ENCODE results near the gene STX4.

The STX4 gene

DNA sequence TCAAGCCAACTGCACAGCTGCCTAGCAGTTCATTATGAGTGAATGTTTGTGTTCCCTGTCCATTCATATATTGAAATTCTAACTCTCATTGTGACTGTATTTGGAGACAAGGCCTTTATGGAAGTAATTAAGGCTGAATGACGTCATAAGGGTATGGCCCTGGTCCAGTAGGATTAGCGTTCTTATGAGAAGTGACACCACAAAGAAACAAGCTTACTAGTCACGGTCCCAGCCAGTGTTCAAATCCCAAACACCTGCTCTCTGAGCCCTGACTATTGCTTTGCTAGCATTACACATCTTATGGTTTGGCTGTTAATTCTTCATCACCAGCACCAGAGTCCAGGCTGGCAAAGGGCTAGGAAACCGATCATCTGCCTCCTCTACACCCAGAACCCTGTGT, 38.5 kb downstream of the STX4 start:
- DNase-seq: peak; percentile 53

DNA sequence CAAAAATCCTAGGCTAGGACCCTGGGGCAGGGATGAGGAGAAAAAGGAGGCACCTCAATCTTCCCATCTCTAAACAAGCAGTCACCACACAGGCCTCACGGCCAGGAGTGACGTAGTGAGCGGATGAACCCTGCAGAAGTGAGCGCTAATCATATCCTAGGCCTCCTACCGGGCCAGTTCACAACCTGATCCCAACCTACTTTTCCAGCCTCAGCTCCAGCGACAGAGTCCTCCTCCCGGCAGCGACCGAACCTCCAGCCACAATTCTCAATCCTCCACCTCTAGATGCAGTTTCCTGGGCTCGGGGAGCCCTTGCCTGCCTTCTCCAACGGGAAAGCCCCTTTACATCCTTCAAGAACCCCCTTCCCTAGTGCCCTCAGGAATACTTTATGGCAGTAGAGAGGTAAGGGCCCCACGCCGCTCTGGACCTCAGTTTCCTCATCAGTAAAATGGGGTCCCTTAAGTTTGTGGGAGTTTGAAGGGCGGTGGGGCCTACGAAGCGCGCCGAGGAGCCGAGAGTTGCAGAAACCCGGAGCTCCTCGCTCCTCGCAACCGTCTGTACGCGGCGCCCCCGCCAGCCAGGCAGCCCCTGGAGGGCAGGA, 39.3 kb downstream of the STX4 start:
- peak; percentile 19 for DNase-seq

DNA sequence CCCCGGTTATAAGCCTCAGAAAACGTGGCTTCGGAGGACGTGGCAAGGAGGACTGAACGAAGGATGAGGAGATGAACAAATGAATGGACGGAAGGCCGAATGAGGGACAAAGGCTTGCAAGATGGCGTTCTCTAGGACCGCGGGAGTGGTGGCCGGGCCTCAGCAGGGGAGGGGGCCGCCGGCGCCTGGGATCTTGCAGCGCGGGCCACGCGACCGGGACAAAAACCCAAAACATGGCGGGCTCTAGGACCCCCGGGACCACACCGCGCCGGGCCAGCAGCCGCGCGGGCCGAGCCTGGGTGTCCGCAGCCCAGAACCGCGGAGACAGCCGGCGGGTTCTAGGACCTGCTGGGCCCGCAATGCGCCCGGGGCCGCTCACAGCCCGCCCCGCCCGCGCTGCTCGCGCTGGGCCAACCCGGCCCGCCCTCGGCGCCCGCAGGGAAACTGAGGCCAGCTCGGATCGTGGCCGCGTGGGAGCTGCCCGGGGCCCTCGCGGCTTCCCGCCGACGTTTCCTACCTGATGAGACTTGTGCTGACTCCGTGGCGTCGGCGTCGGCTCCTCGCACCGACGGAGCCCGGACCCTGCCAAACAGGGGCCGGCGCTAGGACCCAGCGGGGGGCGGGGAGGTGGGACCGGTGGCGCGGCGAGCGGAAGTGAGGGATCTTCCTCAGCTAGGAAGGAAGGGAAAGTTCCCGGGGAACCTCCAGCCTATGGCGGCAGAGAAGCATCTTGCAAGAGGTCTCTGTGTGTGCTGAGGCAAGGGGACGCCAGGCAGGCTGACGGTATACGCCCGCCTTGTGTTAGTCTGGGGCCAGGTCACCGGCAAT, 40.0 kb downstream of the STX4 start:
- peak; percentile 93 for DNase-seq

DNA sequence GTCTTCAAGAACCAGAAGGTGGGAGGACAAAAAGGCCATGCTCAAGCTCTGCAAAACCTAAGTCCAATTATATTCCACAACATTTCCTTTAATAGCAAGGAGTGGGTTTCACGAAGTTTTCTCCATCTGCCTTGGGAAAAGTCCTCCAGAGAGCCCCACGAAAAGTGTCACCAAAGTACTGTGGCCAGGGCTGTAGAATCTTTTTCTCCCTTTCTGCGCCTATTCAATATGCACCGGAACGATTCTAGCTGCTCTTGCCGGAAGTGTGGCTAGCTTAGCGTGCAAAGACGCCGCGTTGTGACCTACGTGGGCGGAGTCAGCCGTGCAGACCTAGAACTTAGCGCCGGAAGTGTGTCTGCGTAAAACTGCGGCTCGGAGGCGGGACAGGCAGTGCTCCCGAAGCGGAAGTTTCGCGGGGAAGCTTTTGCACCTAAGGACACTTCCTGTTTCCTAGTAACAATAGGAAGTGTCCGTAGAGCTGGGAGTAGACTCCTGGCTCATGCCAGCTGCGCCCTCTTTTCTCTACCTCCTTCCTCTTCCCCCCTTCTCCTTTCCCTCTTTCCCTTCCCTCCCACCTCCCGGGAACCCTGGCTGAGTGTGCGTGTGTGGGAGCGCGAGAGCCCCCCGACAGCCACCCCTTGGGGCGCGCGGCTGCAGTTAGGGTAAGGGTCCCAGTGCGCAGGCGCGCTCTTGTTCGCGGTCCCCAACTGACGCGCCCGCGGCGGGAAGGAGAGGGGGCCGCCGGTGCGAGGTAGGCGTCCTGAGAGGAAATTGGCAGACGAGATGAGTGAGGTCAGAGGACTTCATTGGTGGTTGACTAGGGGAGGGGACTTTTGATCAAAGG, 40.8 kb downstream of the STX4 start, which contains the start of the genes ZNF646 and ZNF668:
Gene ZNF646 (plus strand): TSS at position 453 of the 844 bp plus-strand sequence. CDS start 1,903 bp downstream, outside the sequence.
Gene ZNF668 (minus strand): TSS at position 271 of the 844 bp plus-strand sequence. CDS start 9,781 bp downstream, outside the sequence.
- peak; percentile 100 for DNase-seq

DNA sequence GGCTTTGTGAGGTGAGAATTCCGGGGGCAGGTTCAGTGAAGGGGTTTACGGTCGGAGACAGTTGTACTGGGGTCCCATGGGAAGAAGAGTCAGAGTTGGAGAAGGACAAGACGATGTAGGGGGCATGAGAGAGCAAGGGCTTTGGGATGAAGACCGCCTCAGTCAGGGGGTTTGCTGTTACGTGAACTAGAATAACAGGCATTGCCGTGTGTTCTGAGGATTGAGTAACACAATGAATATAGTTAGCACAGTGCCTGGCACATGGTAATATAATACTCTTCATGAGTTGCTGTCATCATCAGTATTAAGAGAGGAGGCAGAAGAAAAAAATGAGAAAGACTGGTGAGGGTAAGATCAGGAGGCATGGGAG, 41.4 kb downstream of the STX4 start:
- no peak for DNase-seq

DNA sequence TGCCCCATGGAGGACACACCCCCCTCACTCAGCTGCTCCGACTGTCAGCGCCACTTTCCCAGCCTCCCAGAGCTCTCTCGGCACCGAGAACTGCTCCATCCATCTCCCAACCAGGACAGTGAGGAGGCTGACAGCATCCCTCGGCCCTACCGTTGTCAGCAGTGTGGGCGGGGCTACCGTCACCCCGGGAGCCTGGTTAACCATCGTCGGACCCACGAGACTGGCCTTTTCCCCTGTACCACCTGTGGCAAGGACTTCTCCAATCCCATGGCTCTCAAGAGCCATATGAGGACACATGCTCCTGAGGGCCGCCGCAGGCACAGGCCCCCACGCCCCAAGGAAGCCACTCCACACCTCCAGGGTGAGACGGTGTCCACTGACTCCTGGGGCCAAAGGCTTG, 43.0 kb downstream of the STX4 start:
- DNase-seq: no peak

DNA sequence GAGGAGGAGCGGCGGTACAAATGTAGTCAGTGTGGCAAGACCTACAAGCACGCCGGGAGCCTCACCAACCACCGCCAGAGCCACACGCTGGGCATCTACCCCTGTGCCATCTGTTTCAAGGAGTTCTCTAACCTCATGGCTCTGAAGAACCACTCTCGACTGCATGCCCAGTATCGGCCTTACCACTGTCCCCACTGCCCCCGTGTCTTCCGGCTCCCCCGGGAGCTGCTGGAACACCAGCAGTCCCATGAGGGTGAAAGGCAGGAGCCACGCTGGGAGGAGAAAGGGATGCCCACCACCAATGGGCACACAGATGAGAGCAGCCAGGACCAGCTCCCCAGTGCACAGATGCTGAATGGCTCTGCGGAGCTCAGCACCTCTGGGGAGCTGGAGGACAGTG, 43.7 kb downstream of the STX4 start:
- no peak for DNase-seq

DNA sequence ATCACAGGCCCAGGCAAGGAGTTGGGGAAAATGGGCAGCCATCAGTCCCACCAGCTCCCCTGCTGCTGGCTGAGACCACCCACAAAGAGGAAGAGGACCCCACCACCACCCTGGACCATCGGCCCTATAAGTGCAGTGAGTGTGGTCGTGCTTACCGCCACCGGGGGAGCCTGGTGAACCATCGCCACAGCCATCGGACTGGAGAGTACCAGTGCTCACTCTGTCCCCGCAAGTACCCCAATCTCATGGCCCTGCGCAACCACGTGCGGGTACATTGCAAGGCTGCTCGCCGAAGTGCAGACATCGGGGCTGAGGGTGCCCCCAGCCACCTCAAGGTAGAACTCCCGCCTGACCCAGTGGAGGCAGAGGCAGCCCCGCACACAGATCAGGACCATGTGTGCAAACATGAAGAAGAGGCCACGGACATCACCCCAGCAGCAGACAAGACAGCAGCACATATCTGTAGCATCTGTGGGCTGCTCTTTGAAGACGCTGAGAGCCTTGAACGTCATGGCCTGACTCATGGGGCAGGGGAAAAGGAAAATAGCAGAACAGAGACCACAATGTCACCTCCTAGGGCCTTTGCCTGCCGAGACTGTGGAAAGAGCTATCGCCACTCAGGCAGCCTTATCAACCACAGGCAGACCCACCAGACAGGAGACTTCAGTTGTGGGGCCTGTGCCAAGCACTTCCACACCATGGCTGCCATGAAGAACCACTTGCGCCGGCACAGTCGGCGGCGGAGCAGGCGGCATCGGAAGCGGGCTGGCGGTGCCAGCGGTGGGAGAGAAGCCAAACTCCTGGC, 44.4 kb downstream of the STX4 start:
- DNase-seq: no peak

DNA sequence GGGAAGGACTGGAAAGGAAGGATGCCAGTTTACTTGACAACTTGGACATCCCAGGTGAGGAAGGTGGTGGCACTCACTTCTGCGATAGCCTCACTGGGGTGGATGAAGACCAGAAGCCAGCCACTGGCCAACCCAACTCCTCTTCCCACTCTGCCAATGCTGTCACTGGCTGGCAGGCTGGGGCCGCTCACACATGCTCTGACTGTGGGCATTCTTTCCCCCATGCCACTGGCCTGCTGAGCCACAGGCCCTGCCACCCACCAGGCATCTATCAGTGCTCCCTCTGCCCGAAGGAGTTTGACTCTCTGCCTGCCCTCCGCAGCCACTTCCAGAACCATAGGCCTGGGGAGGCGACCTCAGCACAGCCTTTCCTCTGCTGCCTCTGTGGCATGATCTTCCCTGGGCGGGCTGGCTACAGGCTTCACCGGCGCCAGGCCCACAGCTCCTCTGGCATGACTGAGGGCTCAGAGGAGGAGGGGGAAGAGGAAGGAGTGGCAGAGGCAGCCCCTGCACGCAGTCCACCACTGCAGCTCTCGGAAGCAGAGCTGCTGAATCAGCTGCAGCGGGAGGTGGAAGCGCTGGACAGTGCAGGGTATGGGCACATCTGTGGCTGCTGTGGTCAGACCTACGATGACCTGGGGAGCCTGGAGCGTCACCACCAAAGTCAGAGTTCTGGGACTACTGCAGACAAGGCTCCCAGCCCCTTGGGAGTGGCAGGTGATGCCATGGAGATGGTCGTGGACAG, 45.4 kb downstream of the STX4 start:
- no peak for DNase-seq

DNA sequence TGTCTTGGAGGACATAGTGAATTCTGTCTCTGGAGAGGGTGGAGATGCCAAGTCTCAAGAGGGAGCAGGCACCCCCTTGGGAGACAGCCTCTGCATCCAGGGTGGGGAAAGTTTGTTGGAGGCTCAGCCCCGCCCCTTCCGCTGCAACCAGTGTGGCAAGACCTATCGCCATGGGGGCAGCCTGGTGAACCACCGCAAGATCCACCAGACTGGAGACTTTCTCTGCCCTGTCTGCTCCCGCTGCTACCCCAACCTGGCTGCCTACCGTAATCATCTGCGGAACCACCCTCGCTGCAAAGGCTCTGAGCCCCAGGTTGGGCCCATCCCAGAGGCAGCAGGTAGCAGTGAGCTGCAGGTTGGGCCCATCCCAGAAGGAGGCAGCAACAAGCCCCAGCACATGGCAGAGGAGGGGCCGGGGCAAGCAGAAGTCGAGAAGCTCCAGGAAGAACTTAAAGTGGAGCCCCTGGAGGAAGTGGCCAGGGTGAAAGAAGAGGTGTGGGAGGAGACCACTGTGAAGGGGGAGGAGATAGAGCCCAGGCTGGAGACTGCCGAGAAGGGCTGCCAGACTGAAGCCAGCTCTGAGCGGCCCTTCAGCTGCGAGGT, 46.1 kb downstream of the STX4 start:
- DNase-seq: peak; percentile 12

DNA sequence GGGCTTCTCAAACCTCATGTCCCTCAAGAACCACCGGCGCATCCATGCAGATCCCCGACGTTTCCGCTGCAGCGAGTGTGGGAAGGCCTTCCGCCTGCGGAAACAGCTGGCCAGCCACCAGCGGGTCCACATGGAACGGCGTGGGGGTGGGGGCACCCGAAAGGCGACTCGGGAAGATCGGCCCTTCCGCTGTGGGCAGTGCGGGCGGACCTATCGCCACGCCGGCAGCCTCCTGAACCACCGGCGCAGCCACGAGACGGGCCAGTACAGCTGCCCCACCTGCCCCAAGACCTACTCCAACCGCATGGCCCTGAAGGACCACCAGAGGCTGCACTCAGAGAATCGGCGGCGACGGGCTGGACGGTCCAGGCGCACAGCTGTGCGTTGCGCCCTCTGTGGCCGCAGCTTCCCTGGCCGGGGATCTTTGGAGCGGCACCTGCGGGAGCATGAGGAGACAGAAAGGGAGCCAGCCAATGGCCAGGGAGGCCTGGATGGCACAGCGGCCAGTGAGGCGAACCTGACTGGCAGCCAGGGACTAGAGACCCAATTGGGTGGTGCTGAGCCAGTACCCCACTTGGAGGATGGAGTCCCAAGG, 46.8 kb downstream of the STX4 start:
- DNase-seq: no peak

DNA sequence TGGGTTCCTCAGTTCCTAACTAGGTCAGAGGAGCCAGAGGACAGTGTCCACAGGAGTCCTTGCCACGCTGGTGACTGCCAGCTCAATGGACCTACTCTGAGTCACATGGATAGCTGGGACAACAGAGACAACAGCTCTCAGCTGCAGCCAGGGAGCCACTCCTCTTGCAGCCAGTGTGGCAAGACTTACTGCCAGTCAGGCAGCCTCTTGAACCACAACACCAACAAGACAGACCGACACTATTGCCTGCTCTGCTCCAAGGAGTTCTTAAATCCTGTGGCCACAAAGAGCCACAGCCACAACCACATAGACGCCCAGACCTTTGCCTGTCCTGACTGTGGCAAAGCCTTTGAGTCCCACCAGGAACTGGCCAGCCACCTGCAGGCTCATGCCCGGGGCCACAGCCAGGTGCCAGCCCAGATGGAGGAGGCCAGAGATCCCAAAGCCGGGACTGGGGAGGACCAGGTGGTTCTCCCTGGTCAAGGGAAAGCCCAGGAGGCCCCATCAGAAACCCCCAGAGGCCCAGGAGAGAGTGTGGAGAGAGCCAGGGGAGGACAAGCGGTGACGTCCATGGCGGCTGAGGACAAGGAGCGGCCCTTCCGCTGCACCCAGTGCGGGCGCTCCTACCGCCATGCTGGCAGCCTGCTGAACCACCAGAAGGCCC, 47.5 kb downstream of the STX4 start:
- no peak for DNase-seq

DNA sequence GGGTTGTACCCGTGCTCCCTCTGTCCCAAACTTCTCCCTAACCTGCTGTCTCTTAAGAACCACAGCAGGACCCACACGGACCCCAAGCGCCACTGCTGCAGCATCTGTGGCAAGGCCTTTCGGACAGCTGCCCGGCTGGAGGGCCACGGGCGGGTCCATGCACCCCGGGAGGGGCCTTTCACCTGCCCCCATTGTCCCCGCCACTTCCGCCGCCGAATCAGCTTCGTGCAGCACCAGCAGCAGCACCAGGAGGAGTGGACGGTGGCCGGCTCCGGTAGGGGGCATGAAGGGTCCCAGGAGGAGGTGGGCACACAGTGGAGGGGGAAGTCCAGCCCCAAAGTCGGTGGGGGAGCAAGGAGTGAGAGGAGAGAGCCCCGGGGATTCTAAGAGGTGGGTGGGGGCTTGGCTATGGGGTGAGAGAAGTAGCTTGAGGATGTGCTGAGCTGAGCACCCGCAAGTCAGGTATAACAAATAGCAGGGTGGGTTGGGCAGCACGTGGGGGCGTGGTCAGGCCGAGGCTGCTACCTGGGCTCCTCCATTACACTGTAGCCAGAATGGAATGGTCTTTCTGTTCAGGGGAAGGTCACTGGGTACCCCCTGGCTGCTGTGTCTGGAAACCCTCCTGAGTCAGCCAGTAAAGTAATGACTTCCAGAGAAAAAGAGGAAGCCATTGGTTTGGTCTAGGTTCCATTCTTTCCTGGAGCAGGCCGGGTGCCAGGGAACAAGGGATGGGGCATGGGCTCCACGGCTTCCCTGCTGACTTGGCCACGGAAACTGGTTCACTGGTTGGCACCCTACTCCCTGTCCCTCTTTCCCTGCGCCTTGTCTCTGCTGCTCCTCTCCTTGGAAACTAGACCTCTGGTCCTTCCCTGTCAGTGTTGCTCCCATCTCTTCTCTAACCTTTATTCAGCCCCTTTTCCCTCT, 48.3 kb downstream of the STX4 start:
- DNase-seq: peak; percentile 17

DNA sequence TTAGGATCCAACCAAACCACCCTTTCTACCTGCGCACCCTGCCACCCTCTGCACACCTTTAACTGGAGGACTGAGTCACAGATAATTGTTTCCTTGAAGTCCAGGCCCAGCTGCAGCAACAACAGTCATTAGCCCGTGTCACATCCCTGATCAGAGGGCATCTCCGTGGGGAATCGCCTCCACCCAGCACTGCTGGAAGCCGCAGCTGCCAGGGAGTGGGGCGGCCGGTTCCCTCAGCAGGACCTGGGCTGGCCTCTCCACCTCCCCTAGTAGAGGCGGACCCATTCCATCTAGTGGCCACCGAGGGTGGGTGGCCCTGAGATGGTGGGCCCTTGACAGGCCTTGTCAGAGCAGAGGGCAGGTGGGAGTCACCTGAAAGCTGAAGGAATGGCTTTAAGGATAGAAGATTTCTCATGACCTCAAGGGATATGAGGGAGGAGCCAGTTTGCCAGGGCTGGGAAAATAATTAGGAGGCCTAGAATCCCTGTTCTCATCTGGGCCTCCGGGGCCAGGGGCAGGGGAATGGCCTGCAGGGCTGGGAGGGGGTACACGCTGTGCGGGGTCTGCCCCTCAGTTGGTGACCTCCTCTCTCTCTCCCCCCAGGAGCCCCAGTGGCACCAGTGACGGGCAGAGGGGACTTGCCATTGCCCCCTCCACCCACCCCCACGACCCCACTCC, 49.1 kb downstream of the STX4 start:
- DNase-seq: no peak

DNA sequence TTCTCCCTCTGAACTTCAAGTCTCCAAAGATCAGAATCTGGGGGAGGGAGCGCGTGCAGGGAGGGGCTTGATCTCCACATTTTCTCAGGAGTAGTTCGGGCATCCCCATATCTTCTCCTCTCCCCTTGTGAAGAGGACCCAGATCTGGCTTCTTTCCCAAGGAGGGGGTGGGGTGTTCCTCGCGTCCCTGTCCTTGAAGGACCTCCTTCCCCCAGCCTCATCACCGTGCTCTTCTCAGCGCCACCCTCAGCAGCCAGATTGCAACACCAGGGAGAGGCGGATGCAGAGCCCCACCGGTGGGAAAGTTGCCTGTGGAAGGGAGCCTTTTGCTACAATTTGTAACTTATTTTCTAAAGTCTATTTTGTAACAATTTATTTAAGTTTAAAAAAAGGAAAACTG, 49.7 kb downstream of the STX4 start:
- no peak for DNase-seq

DNA sequence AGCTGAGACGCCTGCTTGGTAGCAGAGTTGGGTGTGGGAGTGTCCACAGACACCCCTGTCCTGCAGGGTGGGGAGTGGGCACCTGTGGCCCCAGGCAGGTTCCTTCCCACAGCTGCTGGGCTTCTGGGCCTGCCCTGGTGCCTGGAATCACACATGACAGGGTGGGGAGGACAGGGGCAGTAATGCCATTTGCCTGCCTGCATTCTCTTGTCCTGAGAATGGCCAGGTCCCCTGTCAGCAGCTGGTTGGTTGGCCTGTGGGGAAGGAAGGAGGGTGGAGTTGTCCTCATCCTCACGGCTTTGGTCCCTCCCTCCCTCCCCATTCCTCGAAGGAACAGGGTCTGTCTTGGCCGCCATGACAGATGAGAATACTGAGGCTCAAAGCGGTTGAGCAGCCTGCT, 50.2 kb downstream of the STX4 start:
- no peak for DNase-seq

DNA sequence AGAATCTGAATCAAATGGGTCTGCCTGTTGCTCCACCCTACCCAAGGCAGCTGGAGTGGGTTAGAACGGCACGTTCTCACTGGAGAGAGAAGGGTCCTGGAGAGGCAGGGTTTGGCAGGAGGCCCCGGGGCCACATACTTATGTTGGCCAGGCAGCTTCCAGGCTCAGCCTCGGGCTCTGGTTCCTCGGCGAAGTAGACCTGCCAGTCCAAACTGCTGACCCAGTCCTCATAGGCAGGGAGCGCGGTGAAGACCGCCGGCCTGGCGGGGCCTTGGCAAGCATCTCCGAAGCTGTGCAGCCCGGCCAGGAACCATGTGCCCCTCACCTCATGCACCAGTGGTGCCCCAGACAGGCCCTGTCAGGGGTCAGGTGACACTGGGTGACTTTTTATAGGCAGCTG, 50.6 kb downstream of the STX4 start:
- no peak for DNase-seq

DNA sequence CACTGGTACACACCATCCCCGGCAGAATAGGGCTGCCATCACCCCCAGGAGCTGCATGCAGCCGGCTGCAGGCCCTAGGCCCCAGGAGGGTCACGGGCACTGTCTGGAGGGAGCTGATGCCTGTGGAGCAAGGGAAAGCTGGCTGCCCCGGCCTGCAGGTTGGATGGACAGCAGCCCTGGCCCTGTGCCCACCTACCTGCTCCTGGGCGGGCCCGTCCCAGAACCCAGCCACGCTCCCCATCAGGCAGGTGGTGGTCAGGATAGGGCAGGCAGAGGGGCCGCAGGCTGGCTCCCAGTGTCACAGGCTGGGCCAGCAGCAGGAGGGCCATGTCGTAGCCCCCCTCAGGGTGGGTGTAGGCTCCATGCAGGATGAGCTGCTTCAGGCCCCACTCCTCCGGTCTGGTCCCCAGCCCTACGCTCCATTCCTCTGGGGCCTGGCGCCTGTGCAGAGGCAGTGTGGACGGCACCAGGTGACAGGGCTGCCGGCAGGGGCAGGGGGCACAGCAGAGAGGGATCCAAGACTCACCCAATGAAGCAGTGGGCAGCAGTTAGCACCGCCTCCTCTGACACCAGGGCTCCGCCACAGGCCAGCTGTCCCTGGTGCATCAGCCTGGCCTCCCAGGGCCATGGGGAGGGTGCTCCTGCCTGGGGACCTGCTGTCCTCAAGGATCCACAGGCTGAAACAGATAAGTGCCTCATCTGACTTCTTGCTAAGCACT, 51.4 kb downstream of the STX4 start:
- no peak for DNase-seq

All from inflammatory macrophage treated with lipopolysaccharide for 4 hours (primary cell).